Gastroesophageal sphincter (tissue), 4 donors: Measurements from ENCODE around the gene GUCY1A2. TPM values are rescaled to one million over a fixed set of nuclear protein-coding genes. Genes with fewer than 3 reads are reported as not detected.

Experiments
- ATAC-seq: fragments of 150-250 bp; one replicate; pipeline ENCODE4 v1.9.1; 2016; ENCODE audit warnings: mild to moderate bottlenecking, moderate library complexity
- H3K27ac ChIP-seq, 4 donors: fragments of 200-600 bp; sonication (generic) in 3 of 4; 1 replicate in 3 of 4; 2 replicates in 1 of 4; pipeline ENCODE4 v1.5.1; 2016 to 2019
- H3K27me3 ChIP-seq: fragments of 200-600 bp; sonication (generic); one replicate; pipeline ENCODE4 v1.5.1; 2019
- H3K36me3 ChIP-seq, 2 donors: fragments of 200-600 bp; sonication (generic); one replicate each; pipeline ENCODE4 v1.5.1; 2019; ENCODE audit warnings: control low read depth in 1 of 2
- H3K4me1 ChIP-seq, 3 donors: fragments of 200-600 bp; sonication (generic); 1 replicate in 2 of 3; 2 replicates in 1 of 3; pipeline ENCODE4 v1.5.1; 2016 to 2019; ENCODE audit warnings: control low read depth in 2 of 3
- H3K4me3 ChIP-seq, 2 donors: fragments of 200-600 bp; sonication (generic); one replicate each; pipeline ENCODE4 v1.5.1; 2019; ENCODE audit warnings: mild to moderate bottlenecking in 1 of 2, moderate library complexity in 1 of 2
- H3K9me3 ChIP-seq, 3 donors: fragments of 200-600 bp; sonication (generic); one replicate each; pipeline ENCODE4 v1.5.1; 2017 to 2019; ENCODE audit warnings: control low read depth in 2 of 3
- CTCF ChIP-seq, 4 experiments: fragments of 200-600 bp in 2 of 4; fragments of 450-650 bp in 2 of 4; sonication (generic) in 1 of 4; IDR thresholded peaks; one replicate each; pipeline ENCODE4 v1.5.1; 2017 to 2019; ENCODE audit warnings: antibody characterized with exemption in 4 of 4, mild to moderate bottlenecking in 2 of 4, moderate library complexity in 2 of 4
- EP300 ChIP-seq: sonication (generic); formaldehyde crosslinking; IDR thresholded peaks from one replicate; pipeline ENCODE4 v1.6.1; 2017; ENCODE audit warnings: antibody characterized with exemption, mild to moderate bottlenecking
- POLR2A ChIP-seq, 2 donors: fragments of 450-650 bp; IDR thresholded peaks; one replicate each; pipeline ENCODE4 v1.6.1; 2017; ENCODE audit warnings: antibody characterized with exemption in 2 of 2, mild to moderate bottlenecking in 2 of 2, moderate library complexity in 1 of 2
- POLR2AphosphoS5 ChIP-seq: sonication (generic); formaldehyde crosslinking; IDR thresholded peaks from one replicate; pipeline ENCODE4 v1.6.1; 2017; ENCODE audit warnings: antibody characterized with exemption
- WGBS, 2 donors: methylation state at CpG; one replicate each; pipeline ENCODE4 v1.1.5; 2018; ENCODE audit warnings: low coverage in 1 of 2; 5-methylcytosine and 5-hydroxymethylcytosine counted together
- total RNA-seq, 4 donors: library from RNA; depleted of rRNA; stranded (reverse); fragments of >200 nt; gene quantifications; one replicate each; pipeline ENCODE4 v1.1.0, GENCODE V29; 2016

GUCY1A2 gene
- total RNA-seq, 4 donors from 2014 or later = 1.5 to 10.3 (median 3.7) TPM

GRCh38 chr11:106723071-106723470 is 295.2 kb downstream of the GUCY1A2 start:
- Histone ChIP-seq H3K27me3 (no peaks in the 10 kb centered on the region), H3K4me1 (no peaks in the 10 kb centered on the region), H3K4me3 (no peak overlapping the region), H3K36me3 (no peaks in the 10 kb centered on the region), H3K9me3 (no peaks in the 10 kb centered on the region), H3K27ac (no peak overlapping the region)
- 78 to 86% methylated on average over 3 of the region's 3 CpGs for WGBS, 2 donors
- ATAC-seq = no peak
- TF ChIP-seq POLR2AphosphoS5 (no peak), EP300 (no peak), CTCF (IDR thresholded peaks at IDR 0.05) (no peak), POLR2A (IDR thresholded peaks at IDR 0.05) (no peak)

- no peaks in the 10 kb centered on the region for H3K36me3 ChIP-seq
- no peaks in the 10 kb centered on the region for H3K9me3 ChIP-seq
- H3K4me1 ChIP-seq = no peaks in the 10 kb centered on the region
- TF ChIP-seq POLR2AphosphoS5 (no peak), POLR2A (IDR thresholded peaks at IDR 0.05) (no peak), CTCF (IDR thresholded peaks at IDR 0.05) (no peak), EP300 (no peak)
- no peak overlapping the region for H3K27ac ChIP-seq
- ATAC-seq = no peak
- no peaks in the 10 kb centered on the region for H3K27me3 ChIP-seq
- H3K4me3 ChIP-seq = no peak overlapping the region
- WGBS, 2 donors = 64 to 90% methylated on average over 2 of the region's 2 CpGs
Observed at GRCh38 chr11:106717222-106717621, 301.1 kb downstream of the GUCY1A2 start.

GRCh38 chr11:106714199-106714598 is 304.1 kb downstream of the GUCY1A2 start:
- H3K36me3 ChIP-seq = no peaks in the 10 kb centered on the region
- no peak overlapping the region for H3K27ac ChIP-seq
- whole genome bisulfite sequencing, 2 donors = 65 to 73% methylated on average over 1 of the region's 1 CpG

GRCh38 chr11:106708348-106708747 is 309.9 kb downstream of the GUCY1A2 start:
- Histone ChIP-seq H3K9me3 (no peaks in the 10 kb centered on the region), H3K4me3 (no peak overlapping the region), H3K27ac (no peak overlapping the region), H3K27me3 (no peaks in the 10 kb centered on the region), H3K36me3 (no peaks in the 10 kb centered on the region), H3K4me1 (no peaks in the 10 kb centered on the region)
- TF ChIP-seq POLR2AphosphoS5 = no peak
- TF ChIP-seq EP300 = no peak
- no peak for TF ChIP-seq CTCF (IDR thresholded peaks at IDR 0.05)
- no peak for TF ChIP-seq POLR2A (IDR thresholded peaks at IDR 0.05)
- WGBS, 2 donors = 68 to 87% methylated on average over 4 to 7 of the region's 7 CpGs
- no peak for ATAC-seq

More at GRCh38 chr11:106714199-106714598, 304.1 kb downstream of the GUCY1A2 start:
- Histone ChIP-seq H3K27me3 (no peaks in the 10 kb centered on the region), H3K4me1 (no peaks in the 10 kb centered on the region), H3K9me3 (no peaks in the 10 kb centered on the region), H3K4me3 (no peak overlapping the region)
- ATAC-seq = no peak
- TF ChIP-seq EP300 (no peak), POLR2A (IDR thresholded peaks at IDR 0.05) (no peak), CTCF (IDR thresholded peaks at IDR 0.05) (no peak), POLR2AphosphoS5 (no peak)

GRCh38 chr11:106706355-106706754 is 311.9 kb downstream of the GUCY1A2 start:
- no peak overlapping the region for H3K27ac ChIP-seq
- no peak for ATAC-seq
- H3K4me1 ChIP-seq = no peaks in the 10 kb centered on the region
- H3K4me3 ChIP-seq = no peak overlapping the region
- TF ChIP-seq CTCF (IDR thresholded peaks at IDR 0.05) (no peak), POLR2AphosphoS5 (no peak), EP300 (no peak), POLR2A (IDR thresholded peaks at IDR 0.05) (no peak)
- H3K36me3 ChIP-seq = no peaks in the 10 kb centered on the region
- no peaks in the 10 kb centered on the region for H3K27me3 ChIP-seq
- no peaks in the 10 kb centered on the region for H3K9me3 ChIP-seq
